H1 (cell line): Measurements from ENCODE around the gene PLXNA4. TPM values are rescaled to one million over a fixed set of nuclear protein-coding genes. Genes with fewer than 3 reads are reported as not detected.

Source experiments
- CTCF ChIA-PET: fragments of 300-600 bp; sonication (Branson Sonifier 250); formaldehyde crosslinking; loops from one replicate; lab custom pipeline; 2021; ENCODE audit not compliant: partially characterized antibody; lab: Charles Lee
- POLR2A ChIA-PET: fragments of 300-600 bp; sonication (Branson Sonifier 250); formaldehyde crosslinking; loops from one replicate; lab custom pipeline; 2021; ENCODE audit warnings: inconsistent platforms; ENCODE audit not compliant: partially characterized antibody; lab: Charles Lee
- DNase-seq, 2 experiments: peaks; one replicate each; pipeline versions ENCODE4 v3.0.0 to v3.0.0-alpha.2; 2010 to 2022; ENCODE audit warnings: low spot score in 2 of 2, low read depth in 1 of 2, mixed read lengths in 1 of 2
- FAIRE-seq: peaks from 2 replicates; lab custom pipeline; 2011; peaks lifted over from hg19 to GRCh38; lab: Jason Lieb, UNC
- H2AFZ ChIP-seq: 2 replicates; pipeline ENCODE4 v1.8.1; 2012; ENCODE audit warnings: low read length, inconsistent platforms
- H2AK5ac ChIP-seq: 2 replicates; pipeline ENCODE4 v1.6.1; 2013; ENCODE audit warnings: low read depth, low read length
- H2BK120ac ChIP-seq: replicated peaks from 2 replicates; pipeline ENCODE3; 2013; ENCODE audit warnings: low read depth, low read length, inconsistent platforms
- H2BK12ac ChIP-seq: 2 replicates; pipeline ENCODE4 v1.6.1; 2013; ENCODE audit warnings: low read depth, low read length
- H2BK15ac ChIP-seq: 2 replicates; pipeline ENCODE4 v1.6.1; 2013; ENCODE audit warnings: low read length
- H2BK20ac ChIP-seq: 2 replicates; pipeline ENCODE4 v1.6.1; 2013; ENCODE audit warnings: low read length
- H2BK5ac ChIP-seq: 2 replicates; pipeline ENCODE4 v1.6.1; 2013; ENCODE audit warnings: low read depth, low read length
- H3K14ac ChIP-seq: 2 replicates; pipeline ENCODE4 v1.6.1; 2013; ENCODE audit warnings: inconsistent platforms; ENCODE audit not compliant: insufficient read length
- H3K18ac ChIP-seq: 2 replicates; pipeline ENCODE4 v1.6.1; 2013; ENCODE audit warnings: low read length; ENCODE audit errors: extremely low read depth
- H3K23ac ChIP-seq: 2 replicates; pipeline ENCODE4 v1.6.1; 2013; ENCODE audit warnings: inconsistent platforms; ENCODE audit not compliant: insufficient read length
- H3K23me2 ChIP-seq: 2 replicates; pipeline ENCODE4 v1.6.1; 2013; ENCODE audit warnings: low read depth, low read length
- H3K27ac ChIP-seq: 2 replicates; pipeline ENCODE4 v1.6.1; 2011; ENCODE audit warnings: low read depth, low read length, inconsistent platforms
- H3K27me3 ChIP-seq, 4 experiments: replicated peaks in 1 of 4; 1 replicate in 1 of 4; 2 replicates in 3 of 4; pipeline versions ENCODE4 v1.6.1 to v1.8.1; 2011 to 2013; ENCODE audit warnings: low read length in 3 of 4, mild to moderate bottlenecking in 3 of 4, inconsistent platforms in 2 of 4, mixed read lengths in 2 of 4, moderate library complexity in 1 of 4; ENCODE audit not compliant: control insufficient read depth in 3 of 4, insufficient read depth in 3 of 4; ENCODE audit errors: extremely low read depth in 1 of 4
- H3K36me3 ChIP-seq, 4 experiments: 2 replicates each; pipeline versions ENCODE4 v1.6.1 to v1.8.1; 2011 to 2013; ENCODE audit warnings: mild to moderate bottlenecking in 4 of 4, low read length in 3 of 4, moderate library complexity in 2 of 4, control low read depth in 1 of 4, inconsistent platforms in 1 of 4; ENCODE audit not compliant: insufficient read depth in 4 of 4, control insufficient read depth in 2 of 4
- H3K4ac ChIP-seq: replicated peaks from 2 replicates; pipeline ENCODE3; 2013; ENCODE audit warnings: low read length, low read depth, mixed read lengths, inconsistent platforms; ENCODE audit not compliant: insufficient read length
- H3K4me1 ChIP-seq, 4 experiments: replicated peaks in 1 of 4; 1 replicate in 1 of 4; 2 replicates in 3 of 4; pipeline versions ENCODE4 v1.6.1 to v1.8.1; 2011 to 2013; ENCODE audit warnings: low read length in 3 of 4, inconsistent platforms in 2 of 4, mixed read lengths in 1 of 4; ENCODE audit not compliant: insufficient read depth in 4 of 4, control insufficient read depth in 3 of 4
- H3K4me2 ChIP-seq, 2 experiments: 2 replicates each; pipeline versions ENCODE4 v1.6.1 to v1.8.1; 2011 to 2013; ENCODE audit warnings: low read depth in 2 of 2, low read length in 2 of 2, control low read depth in 1 of 2, inconsistent platforms in 1 of 2, mild to moderate bottlenecking in 1 of 2; ENCODE audit not compliant: insufficient read depth in 1 of 2
- H3K4me3 ChIP-seq, 4 experiments: fragments of 200-600, 300-600 bp in 1 of 4; sonication (generic), shearing (Covaris generic), sonication (Bioruptor Twin) in 1 of 4; 2 replicates each; pipeline versions ENCODE4 v1.5.1 to v1.8.1; 2011 to 2016; ENCODE audit warnings: low read length in 4 of 4, low read depth in 3 of 4, control low read depth in 2 of 4, inconsistent platforms in 2 of 4, mild to moderate bottlenecking in 2 of 4, mixed read lengths in 1 of 4, moderate library complexity in 1 of 4; ENCODE audit not compliant: insufficient read depth in 2 of 4; ENCODE audit errors: extremely low read depth in 1 of 4
- H3K56ac ChIP-seq: replicated peaks from 2 replicates; pipeline ENCODE3; 2013; ENCODE audit warnings: low read depth, mild to moderate bottlenecking, mixed read lengths, low read length, inconsistent platforms; ENCODE audit not compliant: insufficient read length
- H3K79me1 ChIP-seq: 2 replicates; pipeline ENCODE4 v1.6.1; 2013; ENCODE audit warnings: low read depth, low read length, control low read depth
- H3K79me2 ChIP-seq, 2 experiments: 2 replicates each; pipeline versions ENCODE4 v1.6.1 to v1.8.1; 2012 to 2013; ENCODE audit warnings: low read length in 2 of 2, mild to moderate bottlenecking in 2 of 2, inconsistent platforms in 1 of 2; ENCODE audit not compliant: insufficient read depth in 2 of 2, control insufficient read depth in 1 of 2
- H3K9ac ChIP-seq, 4 experiments: replicated peaks in 1 of 4; 1 replicate in 1 of 4; 2 replicates in 3 of 4; pipeline versions ENCODE4 v1.6.1 to v1.8.1; 2011 to 2013; ENCODE audit warnings: low read depth in 3 of 4, low read length in 3 of 4, control low read depth in 2 of 4, mild to moderate bottlenecking in 2 of 4, moderate library complexity in 2 of 4, inconsistent platforms in 1 of 4; ENCODE audit errors: extremely low read depth in 1 of 4
- H3K9me3 ChIP-seq, 2 experiments: 2 replicates each; pipeline versions ENCODE4 v1.6.1 to v1.8.1; 2012 to 2013; ENCODE audit warnings: mild to moderate bottlenecking in 2 of 2, moderate library complexity in 2 of 2, control low read depth in 1 of 2, inconsistent platforms in 1 of 2, low read depth in 1 of 2, low read length in 1 of 2, mixed read lengths in 1 of 2; ENCODE audit not compliant: insufficient read depth in 2 of 2
- H4K20me1 ChIP-seq, 2 experiments: replicated peaks in 1 of 2; 2 replicates each; pipeline versions ENCODE3 to v1.8.1; 2011 to 2013; ENCODE audit warnings: inconsistent platforms in 2 of 2, low read length in 2 of 2, mild to moderate bottlenecking in 1 of 2; ENCODE audit not compliant: insufficient read depth in 2 of 2, control insufficient read depth in 1 of 2
- H4K5ac ChIP-seq: 2 replicates; pipeline ENCODE4 v1.6.1; 2013; ENCODE audit warnings: low read length, low read depth, mixed read lengths, inconsistent platforms; ENCODE audit not compliant: insufficient read length
- H4K8ac ChIP-seq: 2 replicates; pipeline ENCODE4 v1.8.0; 2013; ENCODE audit warnings: mild to moderate bottlenecking, moderate library complexity, low read length, inconsistent platforms; ENCODE audit not compliant: insufficient read depth; ENCODE audit errors: extremely low read depth
- H4K91ac ChIP-seq: replicated peaks from 2 replicates; pipeline ENCODE3; 2013; ENCODE audit warnings: low read length, mixed read lengths, inconsistent platforms; ENCODE audit not compliant: insufficient read length
- PHF8 ChIP-seq: fragments of 200-600 bp; sonication (generic); conservative IDR thresholded peaks from 2 replicates; pipeline ENCODE4 v1.7.1; 2012; ENCODE audit warnings: low read depth, mild to moderate bottlenecking, inconsistent platforms, low read length, moderate library complexity
- ZNF274 ChIP-seq: IDR thresholded peaks from 2 replicates; pipeline ENCODE4 v1.7.0; 2012; ENCODE audit warnings: low read length, borderline replicate concordance; ENCODE audit errors: extremely low read depth
- WGBS, 2 experiments: shearing (Covaris generic) in 1 of 2; methylation state at CpG; one replicate each; pipeline versions ENCODE4 v1.1.6 to v1.1.7; 2013 to 2015; ENCODE audit warnings: low lambda C conversion rate in 2 of 2, mixed read lengths in 2 of 2, inconsistent platforms in 1 of 2, low coverage in 1 of 2, missing lambda C conversion rate in 1 of 2; ENCODE audit not compliant: insufficient replicate concordance in 2 of 2, insufficient coverage in 1 of 2, insufficient read length in 1 of 2; ENCODE audit errors: extremely low coverage in 1 of 2, missing lambda C conversion rate in 1 of 2; 5-methylcytosine and 5-hydroxymethylcytosine counted together
- polyA plus RNA-seq, 7 experiments: library from polyadenylated mRNA; depleted of rRNA in 3 of 7; stranded (reverse) in 5 of 7; unstranded in 2 of 7; fragments of >200 nt in 5 of 7; fragments of 200-250 nt in 2 of 7; gene quantifications; 1 replicate in 5 of 7; 2 replicates in 1 of 7; 4 replicates in 1 of 7; pipeline versions ENCODE4 v1.2.1 to v1.2.3, GENCODE V29; 2011 to 2013; ENCODE audit warnings: missing spikeins in 2 of 7, mixed read lengths in 2 of 7
- total RNA-seq: library from RNA; stranded (reverse); fragmentation: NEBNext Ultra II Directional; extraction: Animal tissue kit (Norgen Biotek cat#: 25700); gene quantifications from 2 replicates; pipeline ENCODE4 v1.2.1, GENCODE V29; 2021

PLXNA4 gene
- total and polyA plus RNA-seq, 2 of the 8 experiments (the other 6 are each of a cell fraction or from before 2014, with no cell fraction given): 0.76 to 0.79 TPM

- H2AK5ac ChIP-seq: no peak overlapping the region
- no peak overlapping the region for H2AFZ ChIP-seq
- no peak overlapping the region for H2BK120ac ChIP-seq
- no peaks in the 10 kb centered on the region for H3K79me2 ChIP-seq
- H3K23ac ChIP-seq: no peak overlapping the region
- no peak overlapping the region for H3K9ac ChIP-seq
- DNase-seq: no peak
- no peak overlapping the region for H3K4ac ChIP-seq
- no peak overlapping the region for H3K4me2 ChIP-seq
- peaks cover 0 to 3% (median 0%) of the 10 kb centered on the region in 4 experiments; a peak in 2 of 7 replicates for H3K4me1 ChIP-seq
- no peaks in the 10 kb centered on the region for H3K9me3 ChIP-seq
- ChIA-PET CTCF (interaction anchor here (1.0 to 4.4 kb wide), 8 partner anchors 9 to 197 kb away, joined by 3 to 26 read pairs (median 5); partner anchors contain the start of gene PLXNA4), POLR2A (no interaction called here)
- no peaks in the 10 kb centered on the region for H4K20me1 ChIP-seq
- no peak overlapping the region for H4K8ac ChIP-seq
- H2BK12ac ChIP-seq: no peak overlapping the region
- H3K36me3 ChIP-seq: no peaks in the 10 kb centered on the region
- H3K56ac ChIP-seq: no peak overlapping the region
- no peaks in the 10 kb centered on the region for H3K27me3 ChIP-seq
- no peak overlapping the region for H2BK5ac ChIP-seq
- H3K79me1 ChIP-seq: no peaks in the 10 kb centered on the region
- WGBS, 2 experiments: 91% methylated on average over 5 of the region's 5 CpGs; no CpG with 5 or more reads in 1 of the 2 experiments
- H3K14ac ChIP-seq: no peak overlapping the region
- no peaks in the 10 kb centered on the region for H3K23me2 ChIP-seq
- no peak overlapping the region for H2BK15ac ChIP-seq
- H2BK20ac ChIP-seq: no peak overlapping the region
- no peak for FAIRE-seq
- no peak overlapping the region for H3K18ac ChIP-seq
- H4K5ac ChIP-seq: no peak overlapping the region
- H3K27ac ChIP-seq: no peak overlapping the region
- no peak overlapping the region for H4K91ac ChIP-seq
- H3K4me3 ChIP-seq: no peak overlapping the region
- TF ChIP-seq PHF8 (no peak), ZNF274 (no peak)
These were observed 61.1 kb downstream of the PLXNA4 start for GRCh38 chr7:132515181-132515580.
